ENCODE results near the gene TRIM74.
"Not testable (repeated sequence)": the region's sequence is repeated elsewhere in the genome, so short reads cannot be mapped to it uniquely, and the experiment has no call there.

The TRIM74 gene

GRCh38 chr7:72968980-72969516 is at the start of gene TRIM74:
TRIM74 (minus strand) TSS chr7:72969466; CDS start chr7:72966157, 3,309 bp downstream.
- not testable (repeated sequence) for DNase-seq

DNA sequence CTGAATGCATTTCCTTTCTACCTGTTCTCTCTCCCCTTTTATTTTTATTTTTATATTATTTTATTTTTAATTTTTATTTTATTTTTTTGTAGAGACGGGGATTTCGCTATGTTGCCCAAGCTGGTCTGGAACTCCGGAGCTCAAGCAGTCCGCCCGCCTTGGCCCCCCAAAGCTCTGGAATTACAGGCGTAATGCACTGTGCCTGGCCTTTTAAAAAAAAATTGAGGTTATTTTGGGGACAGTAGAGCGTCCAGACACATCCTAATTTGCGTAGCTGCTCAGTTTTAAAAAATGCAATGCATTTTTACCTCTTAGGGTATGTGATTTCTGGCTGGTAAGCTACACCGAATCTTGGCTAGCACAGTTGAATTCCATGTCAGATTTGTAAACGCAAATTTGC is 37.2 kb upstream of the TRIM74 start:
- not testable (repeated sequence) for DNase-seq

- DNase-seq: not testable (repeated sequence)
Measured at GRCh38 chr7:73005693-73006447, 36.6 kb upstream of the TRIM74 start.

DNA sequence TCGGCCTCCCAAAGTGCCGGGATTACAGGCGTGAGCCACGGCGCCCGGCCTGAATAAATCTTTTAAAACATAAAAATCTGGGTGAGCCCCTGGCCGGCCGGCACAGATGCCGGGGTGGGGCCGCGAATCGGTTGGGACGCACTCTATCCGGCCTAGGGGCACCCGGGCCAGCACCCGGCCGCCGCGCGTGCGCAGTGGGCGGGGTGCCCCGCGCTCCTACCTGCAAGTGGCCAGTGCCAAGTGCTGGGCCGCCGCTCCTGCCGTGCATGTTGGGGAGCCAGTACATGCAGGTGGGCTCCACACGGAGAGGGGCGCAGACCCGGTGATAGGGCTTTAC is 36.1 kb upstream of the TRIM74 start:
- DNase-seq: not testable (repeated sequence)

GRCh38 chr7:72997887-72998468 is 28.7 kb upstream of the TRIM74 start:
- DNase-seq: not testable (repeated sequence)

DNA sequence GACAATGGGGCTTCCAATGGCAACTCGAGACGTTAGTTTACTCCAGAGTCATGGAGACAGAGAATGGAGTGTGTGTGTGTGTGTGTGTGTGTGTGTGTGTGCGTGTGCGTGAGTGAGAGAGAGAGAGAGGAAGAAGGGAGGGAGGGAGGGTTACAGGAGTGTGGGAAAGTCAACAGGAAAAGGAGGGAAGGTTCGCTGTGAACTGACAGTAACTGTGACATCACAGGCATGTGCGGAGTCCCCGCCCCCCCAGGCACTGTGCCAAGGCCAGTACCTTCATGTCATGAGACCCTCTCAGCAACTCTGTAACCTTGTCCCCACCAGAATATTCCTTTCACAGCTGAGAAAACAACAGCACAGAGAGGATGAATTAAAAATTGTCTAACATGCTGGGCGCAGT is 28.2 kb upstream of the TRIM74 start:
- not testable (repeated sequence) for DNase-seq

GRCh38 chr7:72995484-72995883 is 26.2 kb upstream of the TRIM74 start:
- not testable (repeated sequence) for DNase-seq

GRCh38 chr7:72990146-72990913 is 21.1 kb upstream of the TRIM74 start:
- not testable (repeated sequence) for DNase-seq

- DNase-seq: not testable (repeated sequence)
Measured at GRCh38 chr7:72982084-72982483, 12.8 kb upstream of the TRIM74 start.

DNA sequence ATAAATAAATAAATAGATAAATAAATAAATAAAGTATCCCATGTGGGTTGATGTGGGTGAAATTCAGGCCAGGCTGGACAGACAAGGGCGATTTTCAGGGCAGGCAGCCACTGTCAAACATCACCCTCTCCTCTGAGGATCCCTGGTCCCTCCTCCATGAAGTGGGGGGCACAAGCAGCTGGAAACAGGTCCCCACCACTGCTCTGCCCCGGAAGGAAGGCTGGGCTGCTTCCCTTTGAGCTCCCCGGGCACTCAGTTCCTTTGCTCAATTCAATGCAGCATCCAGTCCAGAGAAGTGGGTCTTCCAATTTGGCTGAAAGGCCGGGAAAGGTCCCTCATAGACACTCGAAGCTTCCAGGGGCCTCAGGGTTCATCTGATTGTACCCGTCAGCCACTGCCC is 11.1 kb upstream of the TRIM74 start:
- DNase-seq: not testable (repeated sequence)

GRCh38 chr7:72976434-72976833 is 7.2 kb upstream of the TRIM74 start:
- DNase-seq: not testable (repeated sequence)

- DNase-seq: not testable (repeated sequence)
Measured at GRCh38 chr7:72975656-72976286, 6.5 kb upstream of the TRIM74 start.

DNA sequence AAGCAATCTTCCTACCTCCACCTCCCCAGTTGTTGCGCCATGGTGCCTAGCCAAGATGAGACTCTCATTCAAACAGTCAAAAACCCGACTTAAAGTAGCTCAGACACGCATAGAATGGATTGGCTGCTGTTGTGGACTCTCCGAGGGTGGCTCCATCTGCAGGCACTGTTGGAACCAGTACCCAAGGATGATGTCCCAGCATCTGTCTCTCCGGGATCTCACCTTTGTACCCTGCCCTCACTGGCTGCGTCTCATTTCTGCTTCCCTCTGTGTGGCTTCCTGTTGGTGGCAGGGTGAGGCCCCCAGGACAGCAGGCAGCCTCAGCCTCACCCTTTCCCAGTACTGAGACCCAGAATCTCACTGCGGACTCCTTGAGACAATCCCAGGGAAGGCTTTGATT is 5.5 kb upstream of the TRIM74 start:
- DNase-seq: not testable (repeated sequence)

DNA sequence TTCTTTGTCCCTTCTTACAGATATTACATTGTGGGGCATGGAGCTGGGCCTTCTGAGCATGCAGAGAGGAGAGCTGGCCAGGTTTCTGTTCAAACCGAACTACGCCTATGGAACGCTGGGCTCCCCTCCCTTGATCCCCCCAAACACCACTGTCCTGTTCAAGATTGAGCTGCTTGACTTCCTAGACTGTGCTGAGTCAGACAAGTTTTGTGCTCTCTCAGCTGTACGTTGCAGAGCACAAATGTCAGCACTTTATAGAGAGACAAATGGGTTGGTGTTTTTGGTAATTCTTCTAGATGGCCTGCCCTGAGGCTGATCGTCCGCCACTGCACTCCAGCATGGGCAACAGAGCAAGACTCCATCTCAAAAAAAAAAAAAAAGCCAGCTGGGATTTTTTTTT is 2.2 kb upstream of the TRIM74 start:
- not testable (repeated sequence) for DNase-seq

DNA sequence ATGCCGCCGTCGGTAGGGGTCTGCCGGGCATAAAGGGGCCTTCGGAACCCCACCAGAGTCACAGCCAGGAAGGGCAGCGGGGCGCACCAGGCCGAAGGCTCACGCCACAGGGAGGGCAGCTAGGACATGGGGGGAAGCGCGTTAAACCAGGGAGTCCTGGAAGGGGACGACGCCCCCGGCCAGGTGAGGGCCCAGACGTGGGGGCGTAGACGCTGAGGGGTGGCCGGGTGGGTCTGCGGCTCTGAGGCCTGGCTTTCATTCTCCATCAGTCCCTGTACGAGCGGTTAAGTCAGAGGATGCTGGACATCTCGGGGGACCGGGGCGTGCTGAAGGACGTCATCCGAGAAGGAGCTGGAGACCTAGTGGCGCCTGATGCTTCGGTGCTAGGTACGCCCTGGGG is 422 bp upstream of the TRIM74 start:
- DNase-seq: not testable (repeated sequence)

DNA sequence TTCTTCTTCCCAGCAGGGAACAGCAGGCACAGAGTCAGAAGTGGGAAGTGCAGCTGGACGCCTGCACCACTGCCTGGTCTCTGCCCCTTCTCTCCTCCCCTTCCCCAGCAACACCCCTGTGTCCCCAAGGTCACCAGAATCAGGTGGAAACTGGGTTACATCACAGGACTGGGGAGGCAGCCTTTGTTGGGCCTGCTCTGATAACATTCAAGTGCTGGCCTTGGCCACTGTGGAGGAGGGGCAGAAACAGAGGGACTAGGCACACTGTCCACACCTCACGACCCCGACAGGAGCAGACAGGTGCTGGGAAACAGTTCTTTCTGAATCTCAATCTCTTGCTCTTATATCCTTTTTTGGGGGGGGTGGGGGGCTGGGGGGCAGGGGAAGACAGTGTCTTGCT is 2.4 kb downstream of the TRIM74 start:
- not testable (repeated sequence) for DNase-seq

DNA sequence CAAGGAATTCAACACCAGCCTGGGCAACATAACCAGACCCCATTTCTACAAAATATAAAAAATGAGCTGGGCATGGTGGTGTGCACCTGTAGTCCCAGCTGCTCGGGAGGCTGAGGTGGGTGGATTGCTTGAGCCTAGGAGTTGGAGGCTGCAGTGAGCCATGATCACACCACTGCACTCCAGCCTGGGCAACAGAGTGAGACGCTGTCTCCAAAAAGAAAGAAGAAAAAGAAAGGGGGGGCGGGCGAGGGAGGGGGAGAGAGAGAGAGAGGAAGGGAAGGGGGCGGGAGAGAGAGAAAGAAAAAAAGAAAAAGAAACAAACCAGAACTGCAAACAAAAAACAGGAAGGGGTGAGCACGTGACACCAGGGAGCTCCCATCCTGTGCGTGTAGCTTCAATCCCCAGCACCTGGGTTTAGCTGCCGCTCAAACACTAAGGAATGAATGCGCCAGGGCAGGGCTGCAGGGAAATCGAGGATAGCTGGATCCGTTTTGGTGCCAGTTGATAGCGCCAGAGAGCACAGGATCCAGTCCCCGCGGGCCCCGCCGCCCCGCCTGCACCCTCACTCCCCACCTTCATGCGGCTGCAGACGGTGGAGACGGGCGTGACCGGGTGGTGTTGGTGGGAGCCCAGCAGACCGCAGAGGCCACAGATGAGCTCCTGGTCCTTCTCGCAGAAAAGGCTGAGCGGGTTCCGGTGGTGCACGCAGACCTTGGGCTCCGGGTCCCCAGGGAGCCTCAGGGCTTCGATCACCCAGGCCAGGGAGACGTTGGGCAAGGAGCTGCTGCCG is 3.9 kb downstream of the TRIM74 start:
- not testable (repeated sequence) for DNase-seq

DNA sequence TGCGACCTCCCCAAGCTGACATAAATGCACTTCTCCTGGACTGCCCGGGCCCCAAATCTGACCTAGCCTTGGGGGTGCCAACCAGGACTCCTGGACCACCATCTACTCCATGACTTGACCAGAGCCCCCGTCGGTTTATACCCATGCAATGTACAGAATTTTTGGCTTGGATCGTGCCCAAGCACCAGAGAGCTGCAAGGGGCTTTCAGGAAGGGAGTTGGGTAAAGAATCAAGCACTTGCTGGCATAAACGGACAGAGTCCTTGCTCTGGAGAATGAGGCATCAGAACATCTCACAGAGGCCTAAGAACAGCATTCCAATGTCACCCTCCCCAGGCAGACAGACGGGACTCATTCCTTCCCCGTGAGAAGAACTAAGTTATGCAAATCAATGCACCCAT is 6.2 kb downstream of the TRIM74 start:
- not testable (repeated sequence) for DNase-seq

GRCh38 chr7:72961346-72961650 is 8.0 kb downstream of the TRIM74 start:
- DNase-seq: not testable (repeated sequence)

DNA sequence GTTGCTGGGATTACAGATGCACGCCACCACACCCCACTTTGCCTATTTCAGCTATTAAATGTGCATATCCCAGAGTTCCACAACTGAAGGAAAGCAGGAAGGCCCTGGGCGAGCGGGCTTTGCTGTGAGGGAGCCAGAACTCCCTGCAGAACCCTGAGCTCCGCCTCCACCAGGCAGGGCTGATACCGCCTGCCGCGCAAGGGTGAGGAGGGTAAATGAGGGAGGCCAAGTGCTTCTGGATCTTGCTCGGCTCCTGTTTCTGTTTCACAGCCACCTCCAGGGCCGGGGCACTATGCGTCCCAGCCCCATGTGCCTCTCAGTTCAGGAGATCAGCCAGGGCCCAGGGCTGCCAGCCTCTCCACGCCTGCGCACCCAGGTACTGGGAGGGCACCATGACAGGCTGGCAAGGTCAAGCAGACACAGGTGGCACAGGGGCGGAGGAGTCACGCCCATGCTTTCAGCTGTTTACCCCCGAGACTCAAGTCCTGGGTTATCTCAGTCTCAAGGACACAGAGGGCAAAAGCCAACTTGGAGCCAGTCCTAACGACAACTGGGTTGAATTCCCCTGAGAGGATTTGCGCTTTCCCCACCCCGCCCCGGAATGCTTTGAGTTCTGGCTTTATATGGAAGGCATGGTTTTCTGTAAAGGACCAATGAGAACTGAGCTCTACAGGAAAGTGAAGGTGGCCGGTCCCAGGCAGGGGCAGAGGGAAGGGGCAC is 8.5 kb downstream of the TRIM74 start:
- not testable (repeated sequence) for DNase-seq

DNA sequence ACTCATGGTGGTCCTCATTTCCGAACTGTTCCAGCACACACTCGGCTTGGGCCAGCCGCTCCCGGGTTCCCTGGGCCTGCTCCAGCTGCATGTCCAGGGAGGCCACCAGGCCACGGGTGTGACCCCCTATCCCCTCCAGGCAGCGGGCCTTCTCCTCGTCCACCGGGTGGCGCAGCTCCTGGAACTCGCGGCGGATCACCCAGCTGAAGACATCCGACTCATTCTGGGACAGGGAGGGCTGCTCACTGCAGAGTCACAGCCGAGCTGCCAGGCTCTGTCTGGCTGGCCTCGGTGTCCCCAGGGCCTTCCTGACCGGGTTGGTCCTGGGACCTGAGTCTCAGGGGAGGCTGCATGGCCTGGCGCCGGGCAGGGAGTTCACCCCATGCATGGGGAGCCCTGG is 9.2 kb downstream of the TRIM74 start:
- not testable (repeated sequence) for DNase-seq
